HCT116 (cell line): ENCODE measurements around the gene TMC4. TPM values are rescaled to one million over a fixed set of nuclear protein-coding genes. Genes with fewer than 3 reads are reported as not detected.
"Not testable (repeated sequence)": the region's sequence is repeated elsewhere in the genome, so short reads cannot be mapped to it uniquely, and the experiment has no call there.

ENCODE experiments used
- ATAC-seq: fragments of 200-7000 bp; cut with Tn5 transposase; 2 replicates; pipeline ENCODE4 v1.9.1; 2020; ENCODE audit warnings: mild to moderate bottlenecking, moderate library complexity
- BruUV-seq: library from RNA; stranded (reverse); fragments of 400-500 nt; replicated peaks from 2 replicates; lab custom pipeline; 2021; lab: Mats Ljungman, UMichigan
- CTCF ChIA-PET: fragments of 300-600 bp; sonication (Branson Sonifier 250); formaldehyde crosslinking; loops from one replicate; lab custom pipeline; 2021; ENCODE audit warnings: antibody characterized with exemption; lab: Charles Lee
- POLR2A ChIA-PET: fragments of 300-600, 350-600 bp; sonication (Branson Sonifier 250); formaldehyde crosslinking; loops from one replicate; lab custom pipeline; 2021; ENCODE audit warnings: antibody characterized with exemption; lab: Charles Lee
- RAD21 ChIA-PET, 2 experiments: fragments of 300-600 bp; sonication (Branson Sonifier 250); formaldehyde crosslinking; loops; one replicate each; lab custom pipeline; 2023; ENCODE audit warnings: low total read pairs in 2 of 2; ENCODE audit not compliant: uncharacterized antibody in 2 of 2, unreplicated experiment in 2 of 2, low non-redundant PET in 1 of 2; lab: Charles Lee
- DNase-seq: peaks from one replicate; pipeline ENCODE4 v3.0.0-alpha.2; 2010; ENCODE audit warnings: low read depth, low spot score
- H2AFZ ChIP-seq: fragments of 200-600 bp; shearing (Covaris generic), sonication (generic); 2 replicates; pipeline ENCODE4 v1.6.1; 2017; ENCODE audit warnings: low read depth, mixed run types, mixed read lengths, antibody characterized with exemption, low read length; ENCODE audit not compliant: poor library complexity, severe bottlenecking
- H3K27ac ChIP-seq: 2 replicates; pipeline ENCODE4 v1.5.1; 2012; ENCODE audit warnings: low read depth, low read length
- H3K27me3 ChIP-seq: fragments of 200-600 bp; sonication (generic); 2 replicates; pipeline ENCODE4 v1.6.1; 2016; ENCODE audit warnings: mixed run types, low read length, mixed read lengths; ENCODE audit not compliant: insufficient read depth
- H3K36me3 ChIP-seq, 2 experiments: fragments of 200-500 bp in 1 of 2; fragments of 200-600 bp in 1 of 2; sonication (Bioruptor generic) in 1 of 2; sonication (generic) in 1 of 2; 2 replicates each; pipeline versions ENCODE4 v1.5.1 to v1.6.1; 2014 to 2016; ENCODE audit warnings: low read length in 2 of 2, inconsistent platforms in 1 of 2, mixed read lengths in 1 of 2, mixed run types in 1 of 2; ENCODE audit not compliant: insufficient read depth in 2 of 2, control insufficient read depth in 1 of 2
- H3K4me1 ChIP-seq, 2 experiments: fragments of 200-600 bp in 1 of 2; sonication (generic) in 1 of 2; 2 replicates each; pipeline versions ENCODE4 v1.5.1 to v1.6.1; 2012 to 2017; ENCODE audit warnings: low read length in 2 of 2, inconsistent platforms in 1 of 2, mild to moderate bottlenecking in 1 of 2, mixed read lengths in 1 of 2, mixed run types in 1 of 2, moderate library complexity in 1 of 2; ENCODE audit not compliant: insufficient read depth in 2 of 2, control insufficient read depth in 1 of 2
- H3K4me2 ChIP-seq: fragments of 200-600 bp; sonication (generic); 2 replicates; pipeline ENCODE4 v1.6.1; 2017; ENCODE audit warnings: mixed run types, low read length, mixed read lengths
- H3K4me3 ChIP-seq, 2 experiments: fragments of 200-600 bp in 1 of 2; sonication (generic) in 1 of 2; replicated peaks in 1 of 2; 2 replicates each; pipeline ENCODE4 v1.5.1; 2011 to 2016; ENCODE audit warnings: low read length in 2 of 2, control low read depth in 1 of 2, low read depth in 1 of 2, mild to moderate bottlenecking in 1 of 2, mixed read lengths in 1 of 2, mixed run types in 1 of 2
- H3K79me2 ChIP-seq: fragments of 200-600 bp; sonication (generic); 2 replicates; pipeline ENCODE4 v1.6.1; 2017; ENCODE audit warnings: mild to moderate bottlenecking, mixed run types, low read length, moderate library complexity, mixed read lengths; ENCODE audit not compliant: insufficient read depth
- H3K9ac ChIP-seq: fragments of 200-600 bp; sonication (generic); 2 replicates; pipeline ENCODE4 v1.6.1; 2016; ENCODE audit warnings: low read length, mixed read lengths
- H3K9me2 ChIP-seq: fragments of 200-600 bp; sonication (generic), shearing (Covaris generic); 2 replicates; pipeline ENCODE4 v1.6.1; 2017; ENCODE audit warnings: mixed run types, mild to moderate bottlenecking, moderate library complexity; ENCODE audit not compliant: insufficient read depth
- H3K9me3 ChIP-seq, 2 experiments: fragments of 200-500 bp in 1 of 2; fragments of 200-600 bp in 1 of 2; sonication (Bioruptor generic) in 1 of 2; sonication (generic) in 1 of 2; 2 replicates each; pipeline ENCODE4 v1.6.1; 2014 to 2017; ENCODE audit warnings: low read length in 2 of 2, mixed read lengths in 2 of 2, inconsistent platforms in 1 of 2, low read depth in 1 of 2, mild to moderate bottlenecking in 1 of 2, mixed run types in 1 of 2, moderate library complexity in 1 of 2; ENCODE audit not compliant: control insufficient read depth in 1 of 2, insufficient read depth in 1 of 2
- H4K20me1 ChIP-seq: fragments of 200-600 bp; sonication (generic), shearing (Covaris generic); 2 replicates; pipeline ENCODE4 v1.6.1; 2017; ENCODE audit warnings: mixed run types, mild to moderate bottlenecking, moderate library complexity; ENCODE audit not compliant: insufficient read depth
- CBX3 ChIP-seq: IDR thresholded peaks from 2 replicates; pipeline ENCODE4 v1.6.1; 2012; ENCODE audit warnings: low read depth
- ELF1 ChIP-seq: IDR thresholded peaks from 2 replicates; pipeline ENCODE4 v1.6.1; 2012; ENCODE audit warnings: low read depth, borderline replicate concordance
- POLR2AphosphoS5 ChIP-seq: IDR thresholded peaks from 2 replicates; pipeline ENCODE4 v1.6.1; 2011; ENCODE audit warnings: mild to moderate bottlenecking, low read depth, low read length, moderate library complexity
- YY1 ChIP-seq: IDR thresholded peaks from 2 replicates; pipeline ENCODE4 v1.6.1; 2011; ENCODE audit warnings: low read length, low read depth, moderate library complexity, mild to moderate bottlenecking; ENCODE audit not compliant: insufficient replicate concordance; ENCODE audit errors: extremely low read depth
- intact Hi-C: fragments of 100-400 bp; cut with micrococcal nuclease; formaldehyde crosslinking; loops from 2 replicates; pipeline ENCODE4 v1.10.0; 2022
- total RNA-seq: library from RNA; stranded (reverse); gene quantifications from one replicate; pipeline ENCODE4 v1.2.1, GENCODE V29; 2021; ENCODE audit not compliant: unreplicated experiment

Gene TMC4
- total RNA-seq, 1 experiment from 2014 or later = 60.3 TPM

- H3K9ac ChIP-seq, DNase-seq, H3K27me3 ChIP-seq, H3K9me2 ChIP-seq, BruUV-seq, RAD21 ChIA-PET, H3K4me2 ChIP-seq, H3K4me3 ChIP-seq, ATAC-seq, H3K27ac ChIP-seq, H2AFZ ChIP-seq, POLR2A ChIA-PET, H3K9me3 ChIP-seq, CTCF ChIA-PET, intact Hi-C loops: not testable (repeated sequence)
- Histone ChIP-seq H4K20me1 (peaks cover 65% of the 10 kb centered on the region; the same call in 1 of the 2 replicates), H3K79me2 (peaks cover 58% of the 10 kb centered on the region), H3K4me1 (peaks cover 18 to 56% of the 10 kb centered on the region in 2 experiments), H3K36me3 (peaks cover 47 to 60% of the 10 kb centered on the region in 2 experiments)
Measured at GRCh38 chr19:54207193-54207592, 34.2 kb upstream of the TMC4 start.

GRCh38 chr19:54206831-54207177 lies 33.8 kb upstream of the TMC4 start:
- TF ChIP-seq ELF1 = no peak
- TF ChIP-seq CBX3 = no peak
- TF ChIP-seq POLR2AphosphoS5 = no peak
- no peak for TF ChIP-seq YY1
- Histone ChIP-seq H3K79me2 (peaks cover 62% of the 10 kb centered on the region), H3K4me3 (no peak overlapping the region), H3K4me2 (no peak overlapping the region), H2AFZ (no peak overlapping the region), H3K27me3 (no peaks in the 10 kb centered on the region), H3K9ac (no peak overlapping the region), H4K20me1 (peaks cover 69% of the 10 kb centered on the region; the same call in 1 of the 2 replicates), H3K36me3 (peaks cover 51 to 64% of the 10 kb centered on the region in 2 experiments), H3K4me1 (peaks cover 18 to 60% of the 10 kb centered on the region in 2 experiments), H3K9me2 (no peaks in the 10 kb centered on the region), H3K9me3 (no peaks in the 10 kb centered on the region), H3K27ac (no peak overlapping the region)
- BruUV-seq = no TSS peak
- no peak for DNase-seq
- POLR2A ChIA-PET = interaction anchor here (2.5 kb wide), 1 partner anchor 16 kb away, joined by 16 read pairs; the partner anchor contains the start of genes MBOAT7 and TSEN34
- intact Hi-C loops = no loop called here
- CTCF ChIA-PET = no interaction called here
- RAD21 ChIA-PET = no interaction called here
- ATAC-seq = no peak
